HG03064 (cell line): Measurements from ENCODE around the gene PPID.
A peak's percentile ranks its signal among the peaks of the same experiment; 100 is the strongest.
"Not testable (repeated sequence)": the region's sequence is repeated elsewhere in the genome, so short reads cannot be mapped to it uniquely, and the experiment has no call there.

Experiments used
- ATAC-seq: cut with Tn5 transposase; IDR thresholded peaks from one replicate; pipeline ENCODE4 v1.9.1; 2021; ENCODE audit warnings: low read depth; ENCODE audit not compliant: unreplicated experiment

The PPID gene

DNA sequence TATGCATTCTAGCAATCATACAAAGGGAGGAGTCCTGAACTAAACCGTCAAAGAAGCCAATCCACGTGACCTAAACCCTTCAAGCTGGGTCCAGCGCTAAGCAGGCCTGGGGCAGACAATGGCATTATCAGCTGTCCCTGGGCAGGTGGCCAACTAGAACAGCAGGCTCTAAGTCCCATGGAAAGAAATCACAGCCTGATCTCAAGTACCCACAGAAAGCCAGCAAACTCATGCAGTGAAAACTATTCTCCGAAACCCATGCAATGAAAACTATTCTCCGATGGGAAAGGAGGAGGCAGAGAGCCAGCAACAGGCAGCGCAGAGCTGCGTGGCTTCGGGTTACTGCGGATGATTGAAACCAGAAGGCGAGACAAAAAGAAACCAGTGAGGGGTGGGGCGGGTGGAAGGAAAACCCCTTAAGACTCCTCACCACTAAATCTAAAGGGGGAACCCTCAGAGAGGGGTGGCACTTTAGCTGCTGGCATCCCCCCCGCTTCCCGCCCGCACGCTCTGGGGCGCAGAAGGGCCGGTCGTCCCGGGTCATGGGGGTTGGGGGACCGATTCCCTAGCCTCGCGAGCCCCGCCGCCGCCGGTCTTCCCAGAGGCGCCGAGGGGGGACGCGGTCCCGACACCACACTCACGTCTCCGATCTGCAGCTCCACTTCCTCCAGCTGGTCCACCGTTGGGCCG is 52.1 kb downstream of the PPID start:
- ATAC-seq = peak; percentile 35

DNA sequence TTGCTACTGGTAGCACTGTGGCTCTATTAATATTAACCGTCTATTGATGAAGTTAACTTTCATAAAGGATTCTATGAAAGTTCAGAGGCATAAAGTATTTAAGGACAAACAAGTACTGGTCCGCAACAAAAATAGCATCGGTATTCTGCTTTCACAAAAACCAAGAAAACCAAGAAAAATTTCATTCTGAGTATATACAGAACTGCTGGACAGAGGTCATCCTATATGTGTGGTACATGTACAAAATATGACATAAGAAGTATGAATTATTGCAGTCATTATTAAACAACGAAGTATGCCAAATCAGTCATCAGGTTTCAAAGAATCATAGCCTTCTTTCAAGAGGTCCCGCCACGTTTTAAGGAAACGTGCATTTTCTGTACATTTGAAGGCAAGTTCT is 53.9 kb downstream of the PPID start:
- no peak for ATAC-seq

DNA sequence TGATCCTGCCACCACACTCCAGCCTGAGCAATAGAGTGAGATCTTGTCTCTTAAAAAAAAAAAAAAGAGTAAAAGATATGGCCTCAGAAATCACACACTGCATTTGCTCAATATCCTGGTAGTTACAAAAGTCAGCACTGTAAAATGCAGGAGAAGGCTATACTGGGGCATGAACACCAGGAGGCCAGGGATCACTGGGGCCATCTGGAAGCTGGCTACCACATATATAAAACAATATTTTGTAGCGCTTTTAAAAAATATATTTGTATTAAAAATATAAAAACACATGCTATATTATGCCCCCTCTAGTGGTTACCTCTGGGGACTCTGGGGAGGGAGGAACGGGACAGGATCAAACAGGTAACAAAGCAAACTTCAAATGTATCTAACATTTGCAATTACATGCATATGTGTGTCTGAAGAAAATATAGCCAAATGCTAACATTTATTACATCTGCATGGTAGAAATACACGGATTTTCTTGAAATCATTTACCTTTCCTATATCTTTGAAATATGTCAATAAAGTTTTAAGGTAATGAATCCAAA is 55.5 kb downstream of the PPID start:
- ATAC-seq = no peak

DNA sequence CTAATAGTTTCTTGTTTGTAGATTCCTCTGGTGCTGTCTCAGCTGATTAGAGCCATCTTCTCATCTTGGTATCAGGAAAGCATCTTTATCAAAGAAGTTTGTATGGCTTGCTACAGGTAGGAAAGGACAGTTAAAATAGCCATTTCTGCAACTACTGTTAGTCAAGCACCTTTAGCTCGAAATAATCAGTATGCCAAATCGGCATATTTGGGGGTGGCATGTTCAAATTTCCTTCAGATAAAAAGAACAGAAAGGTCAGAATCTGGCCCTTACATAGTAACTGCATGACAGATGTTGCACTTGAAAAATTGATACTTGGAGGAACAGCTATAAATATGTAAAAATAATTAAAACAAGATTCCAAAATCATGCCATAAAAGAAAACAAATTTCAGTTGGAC is 56.3 kb downstream of the PPID start:
- no peak for ATAC-seq

DNA sequence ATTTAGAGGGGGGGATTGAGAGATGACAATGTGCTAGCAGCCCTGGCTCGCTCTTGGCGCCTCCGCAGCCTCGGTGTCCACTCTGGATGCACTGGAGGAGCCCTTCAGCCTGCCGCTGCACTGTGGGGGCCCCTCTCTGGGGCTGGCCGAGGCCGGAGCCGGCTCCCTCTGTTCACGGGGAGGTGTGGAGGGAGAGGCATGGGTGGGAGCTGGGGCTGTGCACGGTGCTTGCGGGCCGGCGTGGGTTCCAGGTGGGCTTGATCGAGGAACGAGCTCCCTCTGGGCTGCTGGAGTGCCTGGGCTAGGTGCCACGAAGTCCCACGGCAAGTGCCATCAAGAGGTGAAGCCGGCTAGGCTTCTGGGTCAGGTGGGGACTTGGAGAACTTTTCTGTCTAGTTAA is 58.4 kb downstream of the PPID start:
- no peak for ATAC-seq

DNA sequence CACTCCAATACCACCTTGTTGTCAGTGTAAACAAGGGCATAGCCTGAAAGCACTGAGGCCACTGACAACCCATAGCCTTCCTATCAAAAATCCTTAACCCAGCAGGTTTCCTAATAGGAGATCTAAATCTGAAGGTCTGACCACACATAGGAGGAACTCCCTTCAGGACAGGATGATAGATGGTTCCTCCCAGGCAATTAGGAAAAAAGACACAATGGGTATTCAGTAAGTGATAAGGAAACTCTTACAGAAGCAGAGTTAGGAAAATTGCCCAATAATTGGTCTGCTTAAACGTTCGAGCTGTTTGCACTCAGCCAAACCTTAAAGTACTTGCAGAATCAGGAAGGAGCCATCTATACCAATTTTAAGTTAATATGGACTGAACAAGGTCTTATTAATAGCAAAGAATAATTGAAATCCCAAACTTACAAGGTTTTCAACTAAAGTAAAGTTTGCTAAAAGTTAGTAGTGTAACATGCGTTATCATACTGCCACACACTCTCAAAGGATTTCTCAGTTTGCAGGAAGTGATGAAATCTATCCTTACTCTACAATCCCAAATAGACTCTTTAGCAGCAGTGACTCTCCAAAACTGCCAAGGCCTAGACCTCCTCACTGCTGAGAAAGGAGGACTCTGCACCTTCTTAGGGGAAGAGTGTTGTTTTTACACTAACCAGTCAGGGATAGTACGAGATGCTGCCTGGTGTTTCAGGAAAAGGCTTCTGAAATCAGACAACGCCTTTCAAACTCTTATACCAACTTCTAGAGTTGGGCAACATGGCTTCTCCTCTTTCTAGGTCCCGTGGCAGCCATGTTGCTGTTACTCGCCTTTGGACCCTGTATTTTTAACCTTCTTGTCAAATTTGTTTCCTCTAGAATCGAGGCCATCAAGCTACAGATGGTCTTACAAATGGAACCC is 59.2 kb downstream of the PPID start:
- ATAC-seq = not testable (repeated sequence)

DNA sequence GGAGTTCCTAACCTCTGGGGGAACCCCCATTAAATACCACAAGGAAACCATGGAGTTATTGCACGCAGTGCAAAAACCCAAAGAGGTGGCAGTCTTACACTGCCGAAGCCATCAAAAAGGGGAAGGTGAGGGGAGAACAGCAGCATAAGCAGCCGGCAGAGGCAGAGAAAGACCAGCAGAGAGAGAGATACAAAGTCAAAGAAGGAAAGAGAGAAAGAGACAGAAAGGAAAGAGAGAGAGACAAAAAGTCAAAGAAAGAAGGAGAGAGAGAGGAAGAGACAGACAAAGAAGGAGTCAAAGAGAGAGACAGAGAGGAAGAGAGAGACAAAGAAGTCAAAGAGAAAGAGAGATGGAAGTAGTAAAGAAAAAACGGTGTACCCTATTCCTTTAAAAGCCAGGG is 59.9 kb downstream of the PPID start:
- not testable (repeated sequence) for ATAC-seq
